Neural progenitor cell (in vitro differentiated cells): ENCODE measurements around the gene EXOC4. TPM values are rescaled to one million over a fixed set of nuclear protein-coding genes. Genes with fewer than 3 reads are reported as not detected.

Experiments used
- DNase-seq: peaks from one replicate; pipeline ENCODE4 v3.0.0-alpha.2; 2016; ENCODE audit warnings: low spot score
- H2AFZ ChIP-seq: fragments of 200-600 bp; sonication (generic); replicated peaks from 2 replicates; pipeline ENCODE4 v1.6.1; 2016; ENCODE audit warnings: antibody characterized with exemption
- H3F3A ChIP-seq: fragments of 200-600 bp; sonication (generic); 2 replicates; pipeline ENCODE4 v1.6.1; 2016; ENCODE audit warnings: antibody characterized with exemption, low read depth
- H3K27ac ChIP-seq: fragments of 200-600 bp; sonication (generic); 2 replicates; pipeline ENCODE4 v1.5.1; 2016; ENCODE audit warnings: mild to moderate bottlenecking
- H3K27me3 ChIP-seq: fragments of 200-600 bp; sonication (generic); 2 replicates; pipeline ENCODE4 v1.6.1; 2016; ENCODE audit warnings: mild to moderate bottlenecking, moderate library complexity
- H3K36me3 ChIP-seq: fragments of 200-600 bp; sonication (generic); 2 replicates; pipeline ENCODE4 v1.5.1; 2016
- H3K4me1 ChIP-seq: fragments of 200-600 bp; sonication (generic); 2 replicates; pipeline ENCODE4 v1.6.1; 2016; ENCODE audit warnings: mixed run types
- H3K4me2 ChIP-seq: fragments of 200-600 bp; sonication (generic); 2 replicates; pipeline ENCODE4 v1.6.1; 2016
- H3K4me3 ChIP-seq: fragments of 200-600 bp; sonication (generic); 2 replicates; pipeline ENCODE4 v1.5.1; 2016
- H3K79me2 ChIP-seq: fragments of 200-600 bp; sonication (generic); 2 replicates; pipeline ENCODE4 v1.6.1; 2016; ENCODE audit warnings: low read depth
- H3K9ac ChIP-seq: fragments of 200-600 bp; sonication (generic); 2 replicates; pipeline ENCODE4 v1.6.1; 2016
- H3K9me3 ChIP-seq: fragments of 200-600 bp; sonication (generic); 2 replicates; pipeline ENCODE4 v1.5.1; 2016; ENCODE audit warnings: low read depth
- H4K20me1 ChIP-seq: fragments of 200-600 bp; sonication (generic); 2 replicates; pipeline ENCODE4 v1.6.1; 2016; ENCODE audit warnings: low read depth
- H3K27ac Mint-ChIP-seq: 3 replicates; pipeline ENCODE4 v1.8.0; 2021; ENCODE audit warnings: mixed read lengths
- H3K27me3 Mint-ChIP-seq: 2 replicates; pipeline ENCODE4 v1.8.0; 2022; ENCODE audit warnings: low read depth, mild to moderate bottlenecking, inconsistent platforms, moderate library complexity, mixed read lengths; ENCODE audit not compliant: insufficient read depth
- H3K36me3 Mint-ChIP-seq: 3 replicates; pipeline ENCODE4 v1.8.0; 2021; ENCODE audit warnings: mixed read lengths
- H3K4me1 Mint-ChIP-seq: 3 replicates; pipeline ENCODE4 v1.8.0; 2021; ENCODE audit warnings: mixed read lengths
- H3K4me3 Mint-ChIP-seq: 3 replicates; pipeline ENCODE4 v1.8.0; 2021; ENCODE audit warnings: mild to moderate bottlenecking, moderate library complexity, mixed read lengths
- H3K9me3 Mint-ChIP-seq: 3 replicates; pipeline ENCODE4 v1.8.0; 2020; ENCODE audit warnings: mixed read lengths
- CTCF ChIP-seq: fragments of 200-600 bp; sonication (generic); IDR thresholded peaks from 2 replicates; pipeline ENCODE4 v1.5.1; 2017; ENCODE audit warnings: antibody characterized with exemption, mild to moderate bottlenecking
- EZH2 ChIP-seq: fragments of 200-600 bp; sonication (generic); IDR thresholded peaks from 2 replicates; pipeline ENCODE4 v1.6.1; 2017; ENCODE audit warnings: antibody characterized with exemption, mild to moderate bottlenecking, moderate library complexity
- EZH2phosphoT487 ChIP-seq: fragments of 200-600 bp; sonication (generic); IDR thresholded peaks from 2 replicates; pipeline ENCODE4 v1.6.1; 2017; ENCODE audit warnings: antibody characterized with exemption
- total RNA-seq: library from RNA; depleted of rRNA; stranded (reverse); fragments of >200 nt; gene quantifications from 2 replicates; pipeline ENCODE4 v1.2.3, GENCODE V29; 2015; ENCODE audit warnings: low replicate concordance

EXOC4 gene
- total RNA-seq, 1 donor from 2014 or later = 129 TPM

GRCh38 chr7:134034652-134035051, 781.8 kb downstream of the EXOC4 start:
- H3K9ac ChIP-seq = no peak overlapping the region
- no peak overlapping the region for H2AFZ ChIP-seq
- Mint-ChIP-seq H3K4me3 (no peak overlapping the region), H3K27ac (no peak overlapping the region), H3K9me3 (no peaks in the 10 kb centered on the region), H3K4me1 (no peaks in the 10 kb centered on the region), H3K36me3 (peaks cover 2% of the 10 kb centered on the region), H3K27me3 (no peaks in the 10 kb centered on the region)
- H3K27me3 ChIP-seq = no peaks in the 10 kb centered on the region
- H3K4me1 ChIP-seq = no peaks in the 10 kb centered on the region
- no peaks in the 10 kb centered on the region for H3K9me3 ChIP-seq
- no peaks in the 10 kb centered on the region for H3F3A ChIP-seq
- TF ChIP-seq EZH2 (no peak), CTCF (no peak), EZH2phosphoT487 (no peak)
- no peak for DNase-seq
- H3K4me3 ChIP-seq = no peak overlapping the region
- H3K79me2 ChIP-seq = no peaks in the 10 kb centered on the region
- no peaks in the 10 kb centered on the region for H4K20me1 ChIP-seq
- H3K27ac ChIP-seq = no peak overlapping the region
- no peaks in the 10 kb centered on the region for H3K36me3 ChIP-seq
- no peak overlapping the region for H3K4me2 ChIP-seq

DNA sequence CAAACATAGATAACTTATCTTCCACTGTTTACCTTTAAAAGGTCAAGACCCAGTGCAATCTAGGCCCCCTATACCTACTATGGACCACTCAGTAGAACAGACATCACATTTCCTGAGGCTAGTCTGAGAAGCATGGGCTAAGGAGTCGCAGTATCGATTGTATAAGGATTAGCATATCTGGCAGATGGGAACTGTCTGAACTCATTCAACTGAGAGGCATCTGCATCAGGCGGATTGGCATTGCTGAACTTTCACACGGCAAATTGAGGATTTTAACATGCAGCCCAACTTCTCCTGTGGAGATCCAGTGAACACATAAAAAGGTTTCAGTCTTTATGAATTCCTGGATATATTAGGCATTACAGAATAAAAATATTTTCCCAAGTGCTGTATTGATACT, 785.1 kb downstream of the EXOC4 start:
- H3K9ac ChIP-seq = no peak overlapping the region
- no peak overlapping the region for H3K4me2 ChIP-seq
- no peak for TF ChIP-seq EZH2phosphoT487
- TF ChIP-seq EZH2 = no peak
- no peak for TF ChIP-seq CTCF
- no peaks in the 10 kb centered on the region for H4K20me1 ChIP-seq
- H3K4me1 ChIP-seq = no peaks in the 10 kb centered on the region
- peaks cover 2% of the 10 kb centered on the region for H3K36me3 Mint-ChIP-seq
- H3K79me2 ChIP-seq = no peaks in the 10 kb centered on the region
- H3F3A ChIP-seq = no peaks in the 10 kb centered on the region
- DNase-seq = no peak
- H3K27me3 Mint-ChIP-seq = no peaks in the 10 kb centered on the region
- no peaks in the 10 kb centered on the region for H3K27me3 ChIP-seq
- H3K4me3 ChIP-seq = no peak overlapping the region
- no peaks in the 10 kb centered on the region for H3K9me3 Mint-ChIP-seq
- H3K27ac Mint-ChIP-seq = peak overlapping the region; percentile 16
- H3K4me1 Mint-ChIP-seq = no peaks in the 10 kb centered on the region
- H3K9me3 ChIP-seq = no peaks in the 10 kb centered on the region
- no peak overlapping the region for H2AFZ ChIP-seq
- no peak overlapping the region for H3K27ac ChIP-seq
- no peaks in the 10 kb centered on the region for H3K36me3 ChIP-seq
- no peak overlapping the region for H3K4me3 Mint-ChIP-seq

DNA sequence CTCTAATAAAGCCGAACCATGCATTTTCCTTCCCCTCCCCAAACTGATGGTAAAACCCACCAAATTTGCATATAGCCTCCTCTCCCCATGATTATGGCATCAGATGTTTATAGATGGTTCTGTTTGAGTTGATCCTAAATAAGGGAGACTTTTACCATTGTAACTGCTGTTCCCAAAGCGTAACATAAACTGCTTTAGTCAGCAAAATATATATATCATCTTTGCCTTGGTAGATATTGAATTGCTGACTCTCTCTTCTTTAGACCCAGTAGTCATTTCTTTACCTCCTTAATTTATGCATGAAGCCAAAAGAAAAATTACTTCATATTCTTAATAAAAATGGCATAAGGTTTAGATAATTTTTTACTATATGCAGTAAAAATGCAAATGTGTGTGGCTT, 788.1 kb downstream of the EXOC4 start:
- Mint-ChIP-seq H3K36me3 (peaks cover 2% of the 10 kb centered on the region), H3K4me3 (no peak overlapping the region), H3K4me1 (no peaks in the 10 kb centered on the region), H3K27me3 (no peaks in the 10 kb centered on the region), H3K9me3 (no peaks in the 10 kb centered on the region), H3K27ac (no peak overlapping the region)
- H2AFZ ChIP-seq = no peak overlapping the region
- no peaks in the 10 kb centered on the region for H3K9me3 ChIP-seq
- H3K36me3 ChIP-seq = no peaks in the 10 kb centered on the region
- no peaks in the 10 kb centered on the region for H3K27me3 ChIP-seq
- no peaks in the 10 kb centered on the region for H3K79me2 ChIP-seq
- H3K4me1 ChIP-seq = no peaks in the 10 kb centered on the region
- DNase-seq = no peak
- H3K4me2 ChIP-seq = no peak overlapping the region
- no peak overlapping the region for H3K27ac ChIP-seq
- no peak overlapping the region for H3K9ac ChIP-seq
- no peaks in the 10 kb centered on the region for H4K20me1 ChIP-seq
- TF ChIP-seq CTCF (no peak), EZH2phosphoT487 (no peak), EZH2 (no peak)
- H3K4me3 ChIP-seq = no peak overlapping the region
- no peaks in the 10 kb centered on the region for H3F3A ChIP-seq

DNA sequence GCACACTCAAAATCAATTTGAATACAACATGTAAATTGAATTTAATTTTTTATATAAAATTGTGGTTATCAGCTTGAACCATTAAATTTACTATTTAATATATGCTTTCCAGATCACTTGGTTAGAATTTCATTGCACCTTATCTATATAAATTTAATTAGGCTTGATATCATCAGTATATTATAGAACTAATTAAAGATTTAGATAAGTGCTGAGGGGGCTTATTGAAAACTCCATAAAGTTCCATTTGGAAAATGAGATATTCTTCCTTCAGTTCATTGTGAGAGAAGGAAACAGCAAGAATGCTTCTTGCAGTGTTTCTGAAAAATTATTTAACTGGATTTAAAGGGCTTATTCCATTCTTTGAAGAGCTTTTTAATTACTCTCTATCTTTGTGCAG, 788.6 kb downstream of the EXOC4 start:
- no peak overlapping the region for H2AFZ ChIP-seq
- no peaks in the 10 kb centered on the region for H3K36me3 ChIP-seq
- Mint-ChIP-seq H3K27me3 (no peaks in the 10 kb centered on the region), H3K36me3 (peaks cover 2% of the 10 kb centered on the region), H3K9me3 (no peaks in the 10 kb centered on the region), H3K4me1 (no peaks in the 10 kb centered on the region), H3K4me3 (no peak overlapping the region), H3K27ac (no peak overlapping the region)
- no peak overlapping the region for H3K4me3 ChIP-seq
- no peaks in the 10 kb centered on the region for H3K27me3 ChIP-seq
- TF ChIP-seq EZH2 (no peak), CTCF (no peak), EZH2phosphoT487 (no peak)
- H3K79me2 ChIP-seq = no peaks in the 10 kb centered on the region
- H3K9ac ChIP-seq = no peak overlapping the region
- peak overlapping the region; percentile 37 for H3K27ac ChIP-seq
- no peaks in the 10 kb centered on the region for H4K20me1 ChIP-seq
- no peaks in the 10 kb centered on the region for H3K9me3 ChIP-seq
- H3F3A ChIP-seq = no peaks in the 10 kb centered on the region
- no peak overlapping the region for H3K4me2 ChIP-seq
- peaks cover under 1% of the 10 kb centered on the region for H3K4me1 ChIP-seq
- DNase-seq = no peak
